Measurements from ENCODE around the gene AREL1. TPM values are rescaled to one million over a fixed set of nuclear protein-coding genes. Genes with fewer than 3 reads are reported as not detected.

The AREL1 gene
- total and polyA plus RNA-seq, 9 donors = 8.2 to 38.1 (median 24.0) TPM

DNA sequence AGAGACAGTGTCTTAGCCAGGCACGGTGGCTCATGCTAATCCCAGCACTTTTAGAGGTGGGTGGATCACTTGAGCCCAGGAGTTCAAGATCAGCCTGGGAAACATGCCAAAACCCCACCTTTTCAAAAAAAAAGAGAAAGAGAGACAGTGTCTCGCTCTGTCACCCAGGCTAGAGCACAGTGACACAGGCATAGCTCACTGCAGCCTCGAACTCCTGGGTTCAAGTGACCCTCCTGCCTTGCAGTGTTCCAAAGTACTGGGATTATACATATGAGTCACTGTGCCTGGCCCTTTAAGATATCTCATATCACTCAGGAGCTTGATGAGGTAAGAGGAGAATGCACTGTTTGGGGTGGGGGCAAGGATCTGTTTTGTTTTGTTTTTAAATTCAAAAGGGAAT, 52.7 kb downstream of the AREL1 start:
- intact Hi-C loops (cut with DNase I) = loop anchor here in 1 of 4 donors (5.0 kb wide), 1 partner anchor 37 kb away; no protein-coding TSS in a partner anchor
- DNase-seq = no peak
- Histone ChIP-seq H3K27ac (no peak overlapping the region), H3K9me3 (no peaks in the 10 kb centered on the region), H3K36me3 (no peaks in the 10 kb centered on the region), H3K4me1 (ENCODE audit: insufficient read depth) (peaks cover 9% of the 10 kb centered on the region), H3K4me3 (no peak overlapping the region), H3K27me3 (no peaks in the 10 kb centered on the region)
- 81 to 92% (median 83%) methylated on average over 3 of the region's 3 CpGs for WGBS, 3 donors
- TF ChIP-seq, protein P1, sequence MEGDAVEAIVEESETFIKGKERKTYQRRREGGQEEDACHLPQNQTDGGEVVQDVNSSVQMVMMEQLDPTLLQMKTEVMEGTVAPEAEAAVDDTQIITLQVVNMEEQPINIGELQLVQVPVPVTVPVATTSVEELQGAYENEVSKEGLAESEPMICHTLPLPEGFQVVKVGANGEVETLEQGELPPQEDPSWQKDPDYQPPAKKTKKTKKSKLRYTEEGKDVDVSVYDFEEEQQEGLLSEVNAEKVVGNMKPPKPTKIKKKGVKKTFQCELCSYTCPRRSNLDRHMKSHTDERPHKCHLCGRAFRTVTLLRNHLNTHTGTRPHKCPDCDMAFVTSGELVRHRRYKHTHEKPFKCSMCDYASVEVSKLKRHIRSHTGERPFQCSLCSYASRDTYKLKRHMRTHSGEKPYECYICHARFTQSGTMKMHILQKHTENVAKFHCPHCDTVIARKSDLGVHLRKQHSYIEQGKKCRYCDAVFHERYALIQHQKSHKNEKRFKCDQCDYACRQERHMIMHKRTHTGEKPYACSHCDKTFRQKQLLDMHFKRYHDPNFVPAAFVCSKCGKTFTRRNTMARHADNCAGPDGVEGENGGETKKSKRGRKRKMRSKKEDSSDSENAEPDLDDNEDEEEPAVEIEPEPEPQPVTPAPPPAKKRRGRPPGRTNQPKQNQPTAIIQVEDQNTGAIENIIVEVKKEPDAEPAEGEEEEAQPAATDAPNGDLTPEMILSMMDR (IDR thresholded peaks at IDR 0.05) = no peak
- TF ChIP-seq POLR2A (IDR thresholded peaks at IDR 0.05) (no peak), EP300 (IDR thresholded peaks at IDR 0.05) (no peak)

DNA sequence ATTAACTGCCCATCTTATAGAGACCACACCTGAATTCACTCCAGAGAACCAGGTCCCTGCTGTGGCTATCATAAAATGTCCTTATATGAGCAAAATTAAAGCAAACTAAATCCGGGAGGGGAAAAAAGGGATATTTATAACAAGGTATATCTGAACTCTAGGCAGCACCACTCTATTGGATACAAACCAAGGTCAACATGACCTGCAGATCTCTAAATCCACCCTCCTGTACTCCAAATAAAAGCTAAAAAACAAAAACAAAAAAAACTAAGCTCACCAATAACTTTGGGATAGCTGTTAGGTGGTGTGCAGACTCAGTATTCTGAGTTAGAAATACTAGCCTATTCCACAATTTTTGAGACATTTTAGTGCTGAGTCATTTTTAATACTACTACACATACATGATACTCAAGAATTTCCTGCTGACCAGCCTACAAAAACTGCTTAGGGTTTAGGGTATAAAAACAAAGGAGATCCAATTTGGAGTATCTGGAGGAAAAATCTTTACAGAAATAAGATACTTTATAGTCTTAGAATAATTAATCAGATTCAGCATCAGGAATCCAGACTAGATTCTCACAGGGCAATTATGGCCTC, 54.2 kb downstream of the AREL1 start:
- intact Hi-C loops (cut with DNase I) = loop anchor here in 1 of 4 donors (10.0 kb wide), 1 partner anchor 46 kb away; no protein-coding TSS in a partner anchor

DNA sequence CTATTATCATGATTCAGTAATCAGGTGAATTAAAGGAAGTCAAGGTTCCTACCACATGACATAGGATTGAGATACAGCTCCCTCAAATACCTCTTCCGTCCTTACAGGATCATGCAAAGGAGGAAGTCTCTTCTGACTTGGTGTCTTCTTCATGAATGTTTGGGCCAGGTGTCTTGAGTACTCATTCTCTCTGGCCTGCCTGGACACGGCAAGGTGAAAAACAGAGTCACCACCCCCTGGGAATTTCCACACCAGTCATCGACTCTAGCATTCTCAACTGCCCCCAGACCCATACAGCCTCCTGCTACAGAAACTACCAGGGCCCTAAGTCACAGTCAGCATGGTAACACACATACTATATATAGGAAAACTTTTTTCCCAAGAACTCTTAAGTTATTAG, 55.9 kb downstream of the AREL1 start:
- H3K4me1 ChIP-seq (ENCODE audit: insufficient read depth) = peaks cover 9% of the 10 kb centered on the region
- peak overlapping the region in 1 of 2 donors; percentile 26 for H3K27ac ChIP-seq
- intact Hi-C loops (cut with DNase I) = loop anchor here in 1 of 4 donors (10.0 kb wide), 1 partner anchor 48 kb away; no protein-coding TSS in a partner anchor

More for the DNA sequence above, 54.2 kb downstream of the AREL1 start:
- TF ChIP-seq POLR2A (IDR thresholded peaks at IDR 0.05) (no peak), EP300 (IDR thresholded peaks at IDR 0.05) (no peak)
- TF ChIP-seq, protein P1 (IDR thresholded peaks at IDR 0.05) = no peak
- peaks cover 9% of the 10 kb centered on the region for H3K4me1 ChIP-seq (ENCODE audit: insufficient read depth)
- H3K36me3 ChIP-seq = no peaks in the 10 kb centered on the region
- no peak overlapping the region for H3K4me3 ChIP-seq
- WGBS, 3 donors = 27 to 35% (median 30%) methylated on average over 1 of the region's 1 CpG
- no peaks in the 10 kb centered on the region for H3K27me3 ChIP-seq
- no peak overlapping the region for H3K27ac ChIP-seq
- H3K9me3 ChIP-seq = no peaks in the 10 kb centered on the region
- no peak for DNase-seq

DNA sequence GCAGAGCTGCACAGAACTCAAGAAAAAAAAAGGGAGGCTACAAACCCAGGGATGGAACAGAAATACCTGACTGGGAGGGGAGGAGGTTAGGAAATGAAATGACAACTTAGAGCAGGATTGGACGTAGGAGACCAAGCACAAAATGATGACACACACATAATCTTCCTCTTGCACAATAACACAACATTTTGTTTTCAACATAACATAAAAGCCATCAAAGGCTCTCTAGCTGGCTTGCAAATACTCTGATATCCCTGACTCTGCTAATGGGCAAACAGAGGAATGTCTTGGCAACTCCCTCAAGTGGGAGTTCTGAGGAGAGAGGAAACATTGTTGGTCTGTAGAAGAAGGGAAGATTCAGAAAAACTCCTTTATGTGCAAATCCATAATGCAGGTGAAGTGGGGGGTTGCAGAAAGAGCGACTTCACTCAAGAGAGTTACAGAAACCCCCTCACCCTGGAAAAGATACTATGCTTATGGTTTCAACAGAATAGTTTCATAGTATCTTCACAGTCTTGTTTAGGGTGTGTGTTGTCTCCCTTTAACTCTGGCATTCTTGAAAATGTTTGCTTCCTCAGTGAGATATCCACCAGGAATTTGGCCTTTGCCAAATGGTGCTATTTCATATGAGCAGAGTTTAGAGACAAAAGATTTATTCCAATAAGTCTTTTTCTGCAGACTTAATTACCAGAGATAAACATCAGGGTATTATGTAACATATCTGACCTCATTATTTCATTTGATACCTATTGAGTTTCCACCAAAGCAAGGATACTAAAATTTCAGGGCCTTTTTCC, 57.1 kb downstream of the AREL1 start:
- peaks cover 9% of the 10 kb centered on the region for H3K4me1 ChIP-seq (ENCODE audit: insufficient read depth)
- DNase-seq = no peak
- peak overlapping the region in 1 of 2 donors; percentile 63 for H3K27ac ChIP-seq
- H3K27me3 ChIP-seq = no peaks in the 10 kb centered on the region
- intact Hi-C loops (cut with DNase I) = loop anchor here in 1 of 4 donors (10.0 kb wide), 1 partner anchor 49 kb away; no protein-coding TSS in a partner anchor
- TF ChIP-seq, protein P1 (IDR thresholded peaks at IDR 0.05) = no peak
- TF ChIP-seq EP300 (IDR thresholded peaks at IDR 0.05) = no peak
- TF ChIP-seq POLR2A (IDR thresholded peaks at IDR 0.05) = no peak
- no peaks in the 10 kb centered on the region for H3K9me3 ChIP-seq
- H3K4me3 ChIP-seq = no peak overlapping the region
- WGBS, 3 donors = 18 to 29% (median 23%) methylated on average over 2 of the region's 2 CpGs
- H3K36me3 ChIP-seq = no peaks in the 10 kb centered on the region

More for the DNA sequence above, 55.9 kb downstream of the AREL1 start:
- TF ChIP-seq, protein P1 (IDR thresholded peaks at IDR 0.05) = no peak
- TF ChIP-seq EP300 (IDR thresholded peaks at IDR 0.05) (no peak), POLR2A (IDR thresholded peaks at IDR 0.05) (no peak)
- H3K36me3 ChIP-seq = no peaks in the 10 kb centered on the region
- DNase-seq = no peak
- no peaks in the 10 kb centered on the region for H3K9me3 ChIP-seq
- H3K27me3 ChIP-seq = no peaks in the 10 kb centered on the region
- WGBS, 3 donors = 87 to 94% (median 91%) methylated on average over 3 of the region's 3 CpGs
- H3K4me3 ChIP-seq = no peak overlapping the region

Measured in ovary (tissue), 9 donors.